ENCODE measurements around the gene BCAP31.

DNA sequence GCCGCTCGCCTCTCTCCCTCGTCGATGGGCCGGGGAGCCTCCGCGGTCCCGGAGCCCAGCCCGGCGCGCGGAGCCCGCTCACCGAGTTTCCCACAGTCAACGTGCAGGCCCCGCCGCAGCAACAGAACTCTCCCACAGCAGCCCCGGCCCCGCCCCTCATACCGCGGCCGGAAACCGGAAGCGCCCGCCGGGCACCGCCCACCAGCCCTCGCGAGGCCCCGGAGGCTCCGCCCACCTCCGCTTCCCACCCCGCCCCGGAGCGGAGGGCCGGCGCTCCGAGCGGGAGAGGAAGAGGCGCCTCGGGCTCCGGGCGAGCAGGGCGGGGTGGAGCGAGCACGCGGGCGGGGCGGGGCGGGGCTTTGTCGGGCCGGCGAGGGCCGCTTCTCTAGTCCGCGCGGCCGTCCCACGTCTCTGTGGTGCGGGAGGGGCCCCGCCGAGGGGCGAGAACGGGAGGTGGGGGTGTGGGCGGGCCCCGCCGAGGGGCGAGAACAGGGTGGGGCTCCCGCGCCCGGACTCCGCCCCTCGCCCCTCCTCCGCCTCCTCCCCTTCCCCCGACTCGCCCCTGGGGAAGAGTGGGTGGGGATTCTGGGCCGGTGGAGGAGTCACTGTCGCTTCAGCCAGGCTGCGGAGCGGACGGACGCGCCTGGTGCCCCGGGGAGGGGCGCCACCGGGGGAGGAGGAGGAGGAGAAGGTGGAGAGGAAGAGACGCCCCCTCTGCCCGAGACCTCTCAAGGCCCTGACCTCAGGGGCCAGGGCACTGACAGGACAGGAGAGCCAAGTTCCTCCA, at the start of gene BCAP31, which contains the start of gene ABCD1:
- no peak for TF ChIP-seq EZH2 (IDR thresholded peaks at IDR 0.05; ENCODE audit: borderline replicate concordance, low read depth, low read length, poor library complexity, severe bottlenecking)
- TF ChIP-seq, protein P1, sequence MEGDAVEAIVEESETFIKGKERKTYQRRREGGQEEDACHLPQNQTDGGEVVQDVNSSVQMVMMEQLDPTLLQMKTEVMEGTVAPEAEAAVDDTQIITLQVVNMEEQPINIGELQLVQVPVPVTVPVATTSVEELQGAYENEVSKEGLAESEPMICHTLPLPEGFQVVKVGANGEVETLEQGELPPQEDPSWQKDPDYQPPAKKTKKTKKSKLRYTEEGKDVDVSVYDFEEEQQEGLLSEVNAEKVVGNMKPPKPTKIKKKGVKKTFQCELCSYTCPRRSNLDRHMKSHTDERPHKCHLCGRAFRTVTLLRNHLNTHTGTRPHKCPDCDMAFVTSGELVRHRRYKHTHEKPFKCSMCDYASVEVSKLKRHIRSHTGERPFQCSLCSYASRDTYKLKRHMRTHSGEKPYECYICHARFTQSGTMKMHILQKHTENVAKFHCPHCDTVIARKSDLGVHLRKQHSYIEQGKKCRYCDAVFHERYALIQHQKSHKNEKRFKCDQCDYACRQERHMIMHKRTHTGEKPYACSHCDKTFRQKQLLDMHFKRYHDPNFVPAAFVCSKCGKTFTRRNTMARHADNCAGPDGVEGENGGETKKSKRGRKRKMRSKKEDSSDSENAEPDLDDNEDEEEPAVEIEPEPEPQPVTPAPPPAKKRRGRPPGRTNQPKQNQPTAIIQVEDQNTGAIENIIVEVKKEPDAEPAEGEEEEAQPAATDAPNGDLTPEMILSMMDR (conservative IDR thresholded peaks at IDR 0.05; ENCODE audit: low read depth, low read length) = no peak
